Measurements from ENCODE around the gene AKAP12.

The AKAP12 gene

DNA sequence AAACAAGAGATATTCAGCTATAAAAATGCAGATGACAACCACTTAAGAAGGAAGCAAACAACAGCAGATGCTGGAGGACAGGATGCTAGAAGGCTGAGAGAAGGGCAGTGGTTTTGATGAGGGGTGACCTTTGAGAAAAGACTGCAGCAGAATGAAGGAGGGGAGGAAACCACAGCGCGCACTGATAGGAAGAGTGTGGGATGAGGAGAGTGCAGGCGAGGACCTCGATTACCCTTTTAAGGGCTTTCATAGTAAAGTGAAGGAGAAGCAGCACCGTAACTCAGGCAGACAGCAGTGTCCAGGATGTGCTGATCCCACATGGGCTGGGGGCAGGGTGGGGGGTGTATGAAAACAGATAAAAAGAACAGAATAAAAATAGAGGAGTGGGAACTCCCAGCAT lies 132.4 kb downstream of the AKAP12 start:
- TF ChIP-seq, protein P1, sequence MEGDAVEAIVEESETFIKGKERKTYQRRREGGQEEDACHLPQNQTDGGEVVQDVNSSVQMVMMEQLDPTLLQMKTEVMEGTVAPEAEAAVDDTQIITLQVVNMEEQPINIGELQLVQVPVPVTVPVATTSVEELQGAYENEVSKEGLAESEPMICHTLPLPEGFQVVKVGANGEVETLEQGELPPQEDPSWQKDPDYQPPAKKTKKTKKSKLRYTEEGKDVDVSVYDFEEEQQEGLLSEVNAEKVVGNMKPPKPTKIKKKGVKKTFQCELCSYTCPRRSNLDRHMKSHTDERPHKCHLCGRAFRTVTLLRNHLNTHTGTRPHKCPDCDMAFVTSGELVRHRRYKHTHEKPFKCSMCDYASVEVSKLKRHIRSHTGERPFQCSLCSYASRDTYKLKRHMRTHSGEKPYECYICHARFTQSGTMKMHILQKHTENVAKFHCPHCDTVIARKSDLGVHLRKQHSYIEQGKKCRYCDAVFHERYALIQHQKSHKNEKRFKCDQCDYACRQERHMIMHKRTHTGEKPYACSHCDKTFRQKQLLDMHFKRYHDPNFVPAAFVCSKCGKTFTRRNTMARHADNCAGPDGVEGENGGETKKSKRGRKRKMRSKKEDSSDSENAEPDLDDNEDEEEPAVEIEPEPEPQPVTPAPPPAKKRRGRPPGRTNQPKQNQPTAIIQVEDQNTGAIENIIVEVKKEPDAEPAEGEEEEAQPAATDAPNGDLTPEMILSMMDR (IDR thresholded peaks at IDR 0.05): no peak
- H3K4me3 ChIP-seq (ENCODE audit: low read depth, low read length): no peak overlapping the region
- no peak overlapping the region for H2AFZ ChIP-seq
- no peak overlapping the region for H3K4me2 ChIP-seq (ENCODE audit: low read length)
- no peaks in the 10 kb centered on the region for H3K9me3 ChIP-seq (ENCODE audit: control insufficient read depth, low read length)
- H3K36me3 ChIP-seq (ENCODE audit: control insufficient read depth, insufficient read depth, low read length): no peaks in the 10 kb centered on the region
- peaks cover 7% of the 10 kb centered on the region for H3K79me2 ChIP-seq
- H3K27ac ChIP-seq: no peak overlapping the region
- no peak overlapping the region for H3K9ac ChIP-seq
- no peaks in the 10 kb centered on the region for H3K27me3 ChIP-seq (ENCODE audit: control insufficient read depth, insufficient read depth, low read length)
- H3K4me1 ChIP-seq: no peaks in the 10 kb centered on the region

DNA sequence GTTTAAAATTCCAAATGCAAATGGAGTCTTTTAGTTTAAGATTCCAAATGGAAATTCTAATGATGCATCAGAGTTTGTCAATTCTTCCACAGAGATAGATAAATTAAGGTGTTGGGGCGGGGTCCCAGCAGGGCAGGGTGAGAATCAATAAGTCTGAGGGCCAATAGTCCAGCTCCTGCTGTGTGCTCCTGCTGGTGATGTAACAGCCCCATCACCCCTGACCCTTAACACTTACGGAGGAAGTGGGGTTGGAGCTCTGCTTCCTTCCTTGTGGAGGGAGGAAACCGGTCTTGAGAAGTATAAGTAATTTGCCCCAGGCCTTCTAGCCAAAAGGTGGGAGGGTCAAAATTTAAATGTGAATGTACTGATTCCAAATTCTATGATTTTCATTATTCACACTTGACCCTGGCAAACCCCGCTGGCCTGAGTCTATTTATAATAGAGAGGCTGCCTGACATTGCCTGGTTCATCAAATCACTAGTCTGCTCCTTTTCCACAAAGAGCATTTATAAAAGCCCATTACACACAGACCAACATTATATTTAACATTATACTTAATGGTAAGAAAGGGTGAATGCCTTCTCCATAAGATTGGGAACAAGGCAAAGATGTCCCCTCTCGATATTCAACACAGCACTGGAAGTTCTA lies 134.4 kb downstream of the AKAP12 start:
- Histone ChIP-seq H3K79me2 (peaks cover 7% of the 10 kb centered on the region), H3K9ac (no peak overlapping the region), H3K4me1 (no peaks in the 10 kb centered on the region), H3K27ac (no peak overlapping the region), H3K9me3 (ENCODE audit: control insufficient read depth, low read length) (no peaks in the 10 kb centered on the region), H3K36me3 (ENCODE audit: control insufficient read depth, insufficient read depth, low read length) (no peaks in the 10 kb centered on the region), H3K4me2 (ENCODE audit: low read length) (no peak overlapping the region), H2AFZ (no peak overlapping the region), H3K4me3 (ENCODE audit: low read depth, low read length) (no peak overlapping the region), H3K27me3 (ENCODE audit: control insufficient read depth, insufficient read depth, low read length) (no peaks in the 10 kb centered on the region)
- TF ChIP-seq, protein P1 (IDR thresholded peaks at IDR 0.05): no peak

DNA sequence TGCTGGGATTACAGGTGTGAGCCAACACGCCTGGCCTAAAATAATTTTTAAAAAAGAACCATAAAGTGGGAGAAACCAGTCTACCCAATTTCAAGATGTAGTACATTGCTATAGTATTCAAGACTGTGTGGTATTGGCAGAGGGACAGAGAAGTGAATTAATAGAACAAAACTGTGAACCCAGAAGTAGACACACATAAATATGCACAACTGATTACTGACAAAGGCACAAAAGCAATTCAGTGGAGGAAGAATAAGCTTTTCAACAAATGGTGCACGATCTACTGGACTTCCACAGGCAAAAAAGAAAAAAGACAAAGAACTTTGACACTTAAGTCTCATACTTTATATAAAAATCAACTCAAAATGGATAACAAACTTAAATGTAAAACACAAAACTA lies 136.1 kb downstream of the AKAP12 start:
- H3K4me2 ChIP-seq (ENCODE audit: low read length): no peak overlapping the region
- TF ChIP-seq, protein P1 (IDR thresholded peaks at IDR 0.05): no peak
- no peaks in the 10 kb centered on the region for H3K27me3 ChIP-seq (ENCODE audit: control insufficient read depth, insufficient read depth, low read length)
- H2AFZ ChIP-seq: no peak overlapping the region
- no peak overlapping the region for H3K4me3 ChIP-seq (ENCODE audit: low read depth, low read length)
- no peaks in the 10 kb centered on the region for H3K4me1 ChIP-seq
- no peak overlapping the region for H3K9ac ChIP-seq
- H3K79me2 ChIP-seq: peaks cover 16% of the 10 kb centered on the region
- H3K27ac ChIP-seq: no peak overlapping the region
- no peaks in the 10 kb centered on the region for H3K9me3 ChIP-seq (ENCODE audit: control insufficient read depth, low read length)
- no peaks in the 10 kb centered on the region for H3K36me3 ChIP-seq (ENCODE audit: control insufficient read depth, insufficient read depth, low read length)

DNA sequence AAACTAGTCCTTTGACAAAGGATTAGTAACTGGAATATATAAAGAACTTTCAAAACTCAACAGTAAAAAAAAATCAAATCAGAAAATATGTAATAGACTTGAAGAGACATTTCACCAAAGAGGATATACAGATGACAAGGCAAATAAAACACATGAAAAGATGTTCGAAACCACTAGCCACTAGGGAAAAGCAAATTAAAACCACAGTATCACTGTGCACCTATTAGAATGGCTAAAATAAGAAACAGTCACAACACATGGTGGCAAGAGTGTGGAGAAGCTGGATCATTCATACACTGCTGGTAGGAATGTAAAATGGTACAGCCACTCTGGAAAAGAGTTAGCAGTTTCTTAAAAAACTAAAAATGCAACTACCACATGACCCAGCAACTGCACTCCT lies 136.7 kb downstream of the AKAP12 start:
- no peak overlapping the region for H2AFZ ChIP-seq

More for the DNA sequence above, 136.7 kb downstream of the AKAP12 start:
- no peaks in the 10 kb centered on the region for H3K9me3 ChIP-seq (ENCODE audit: control insufficient read depth, low read length)
- H3K9ac ChIP-seq: no peak overlapping the region
- H3K79me2 ChIP-seq: peaks cover 19% of the 10 kb centered on the region
- no peak overlapping the region for H3K27ac ChIP-seq
- H3K4me1 ChIP-seq: no peaks in the 10 kb centered on the region
- H3K4me2 ChIP-seq (ENCODE audit: low read length): no peak overlapping the region
- H3K36me3 ChIP-seq (ENCODE audit: control insufficient read depth, insufficient read depth, low read length): no peaks in the 10 kb centered on the region
- no peaks in the 10 kb centered on the region for H3K27me3 ChIP-seq (ENCODE audit: control insufficient read depth, insufficient read depth, low read length)
- no peak overlapping the region for H3K4me3 ChIP-seq (ENCODE audit: low read depth, low read length)
- TF ChIP-seq, protein P1 (IDR thresholded peaks at IDR 0.05): no peak

All from parathyroid adenoma (tissue), 2 donors.